Skin of body (tissue), 2 donors: Measurements from ENCODE around the gene PAQR7. TPM values are rescaled to one million over a fixed set of nuclear protein-coding genes. Genes with fewer than 3 reads are reported as not detected.

ENCODE experiments used
- DNase-seq: peaks from one replicate; lab custom pipeline; 2025; lab: John Stamatoyannopoulos, UW
- total RNA-seq: library from RNA; depleted of rRNA; stranded (reverse); fragments of >200 nt; gene quantifications from one replicate; pipeline ENCODE4 v1.2.3, GENCODE V29; 2014

Gene PAQR7
- 8.4 TPM for total RNA-seq

DNA sequence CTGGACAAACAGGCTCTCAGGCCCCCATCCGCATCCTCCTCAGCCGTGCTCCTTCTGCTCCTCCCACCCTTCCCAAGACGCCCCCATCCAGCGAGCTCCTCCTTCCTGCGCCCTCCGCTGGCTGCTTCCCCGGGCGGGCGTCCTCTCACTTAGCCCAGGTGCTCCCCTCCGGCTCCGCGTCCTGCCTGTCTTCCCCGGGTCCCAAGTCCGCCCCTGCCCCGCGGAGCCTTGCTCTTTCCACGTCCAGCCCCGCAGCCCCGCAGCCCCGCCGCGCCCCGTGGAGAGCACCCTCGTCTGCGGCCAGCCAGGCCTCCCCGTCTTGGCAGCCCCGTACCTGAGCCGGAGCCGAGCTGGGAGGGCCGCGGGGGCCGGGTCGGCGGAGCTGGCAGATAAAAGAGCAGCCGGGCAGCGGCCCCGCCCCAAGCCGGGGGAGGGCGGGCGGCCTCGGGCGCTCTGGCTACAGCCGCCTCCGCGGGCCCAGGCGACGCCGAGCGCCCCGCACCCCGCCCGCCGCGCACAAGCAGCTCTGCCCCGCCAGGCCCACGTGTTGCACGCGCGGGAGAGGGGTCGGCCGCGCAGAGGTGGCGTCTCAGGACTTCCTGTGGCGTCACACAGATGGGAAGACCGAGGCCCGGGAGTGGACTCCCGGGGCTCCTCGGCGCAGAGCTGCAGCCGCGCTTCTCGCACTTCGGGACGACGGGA lies at the start of gene PAQR7:
PAQR7 (minus strand) TSS at position 555 of the 702 bp plus-strand sequence. CDS start 11,869 bp downstream, outside the sequence.
- DNase-seq, result peak; percentile 48

- no peak for DNase-seq
These were observed 48.9 kb upstream of the PAQR7 start for GRCh38 chr1:25924454-25924853.

GRCh38 chr1:25922971-25923552 lies 47.6 kb upstream of the PAQR7 start:
- no peak for DNase-seq

GRCh38 chr1:25922056-25922970 lies 46.8 kb upstream of the PAQR7 start:
- DNase-seq, result peak; percentile 40

GRCh38 chr1:25918615-25919014 lies 43.1 kb upstream of the PAQR7 start:
- DNase-seq, result no peak

- DNase-seq, result no peak
These were observed 42.5 kb upstream of the PAQR7 start for GRCh38 chr1:25917996-25918395.

- no peak for DNase-seq
These were observed 41.0 kb upstream of the PAQR7 start for GRCh38 chr1:25916460-25916859.

DNA sequence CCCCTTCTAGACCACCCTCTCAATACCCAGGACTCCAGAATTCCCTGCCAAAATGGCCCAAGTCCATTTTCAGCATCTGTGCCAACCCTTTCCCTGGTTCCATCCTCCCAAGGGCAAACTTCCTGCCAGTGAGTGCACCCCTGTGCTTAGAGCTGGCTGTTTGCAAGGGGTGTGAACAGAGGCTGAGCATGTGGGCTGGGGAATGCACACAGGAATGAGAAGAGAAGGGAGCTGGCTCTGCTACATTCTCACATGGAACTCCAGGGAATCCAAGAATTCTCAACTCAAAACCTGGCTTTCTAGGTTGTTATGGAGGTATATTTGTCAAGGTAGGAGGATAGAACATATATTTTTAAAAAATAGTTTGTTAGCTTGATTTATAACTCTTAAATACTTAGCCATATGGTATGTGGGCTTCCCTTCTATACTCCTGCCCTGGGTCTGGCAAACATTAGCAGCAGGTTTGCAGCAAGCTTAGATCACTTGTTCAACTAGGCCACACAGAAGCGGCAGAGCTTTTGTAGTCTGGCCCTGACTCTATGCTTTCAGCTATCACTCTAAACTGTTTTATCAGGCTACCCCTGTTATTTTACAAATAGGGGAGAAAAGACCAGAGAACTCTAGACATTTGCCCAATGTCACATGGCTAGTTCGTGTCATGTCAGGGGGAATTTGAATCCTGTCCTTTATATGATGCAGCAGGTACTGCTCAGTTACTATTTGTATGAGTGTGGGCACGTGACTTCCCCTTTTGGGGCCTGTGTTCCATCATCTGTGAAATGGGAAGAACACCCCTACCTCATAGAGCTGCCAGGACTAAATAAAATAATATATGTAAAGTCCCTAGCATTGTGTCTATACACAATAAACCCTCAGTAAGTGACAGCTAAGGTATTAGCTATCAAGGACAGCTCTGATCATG lies 38.8 kb upstream of the PAQR7 start:
- no peak for DNase-seq

- no peak for DNase-seq
These were observed 37.7 kb upstream of the PAQR7 start for GRCh38 chr1:25913206-25913605.

DNA sequence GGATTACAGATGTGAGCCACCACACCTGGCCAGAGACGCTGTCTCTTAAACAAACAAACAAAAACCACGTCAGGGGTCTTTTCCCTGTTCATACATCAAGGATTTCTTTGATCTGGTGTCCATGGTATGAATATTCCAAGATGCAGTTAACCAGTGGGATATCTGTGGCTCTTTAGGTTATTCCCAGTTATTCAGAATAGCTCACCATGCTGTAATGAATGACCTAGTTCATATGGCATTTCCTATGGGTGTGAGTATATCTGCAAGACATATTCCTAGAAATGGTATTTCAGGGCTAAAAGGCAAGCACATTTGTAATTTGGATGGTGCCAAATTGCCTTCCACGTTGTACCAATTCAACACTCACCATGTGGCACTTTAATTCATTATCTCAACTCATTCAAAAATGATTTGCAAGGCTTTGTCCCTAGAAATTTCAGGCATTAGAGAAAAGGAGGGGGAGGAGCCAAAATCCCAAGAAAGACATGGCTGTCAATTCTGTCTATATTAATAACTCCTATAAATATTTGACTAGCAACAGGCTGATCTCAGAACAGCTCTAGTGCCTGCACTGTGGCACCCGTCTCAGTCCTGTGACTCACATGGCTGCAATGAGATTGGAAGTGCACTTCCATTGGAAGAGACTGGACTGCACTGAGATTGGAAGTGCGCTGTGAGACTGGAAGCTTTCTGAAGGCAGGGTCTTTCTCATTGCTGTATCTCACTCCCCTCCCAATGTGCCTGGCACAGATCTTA lies 36.7 kb upstream of the PAQR7 start:
- no peak for DNase-seq

DNA sequence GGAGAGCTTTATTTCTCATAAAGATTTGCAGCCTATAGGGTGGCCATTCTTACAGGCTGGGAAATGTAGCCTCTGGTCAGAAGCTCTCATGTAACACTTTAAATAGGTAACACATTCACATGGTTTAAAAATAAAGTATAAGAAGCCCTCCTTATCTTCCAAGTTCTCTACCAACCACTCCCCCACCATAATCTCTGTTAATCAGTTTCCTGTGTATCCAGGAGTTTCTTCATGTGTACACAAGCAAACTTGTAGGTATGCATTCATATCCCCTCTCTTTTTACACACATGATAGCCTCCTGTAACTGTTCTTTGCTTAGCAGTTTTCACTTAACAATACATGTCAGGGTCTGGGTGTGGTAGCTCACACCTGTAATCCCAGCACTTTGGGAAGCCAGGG lies 35.7 kb upstream of the PAQR7 start:
- no peak for DNase-seq

DNA sequence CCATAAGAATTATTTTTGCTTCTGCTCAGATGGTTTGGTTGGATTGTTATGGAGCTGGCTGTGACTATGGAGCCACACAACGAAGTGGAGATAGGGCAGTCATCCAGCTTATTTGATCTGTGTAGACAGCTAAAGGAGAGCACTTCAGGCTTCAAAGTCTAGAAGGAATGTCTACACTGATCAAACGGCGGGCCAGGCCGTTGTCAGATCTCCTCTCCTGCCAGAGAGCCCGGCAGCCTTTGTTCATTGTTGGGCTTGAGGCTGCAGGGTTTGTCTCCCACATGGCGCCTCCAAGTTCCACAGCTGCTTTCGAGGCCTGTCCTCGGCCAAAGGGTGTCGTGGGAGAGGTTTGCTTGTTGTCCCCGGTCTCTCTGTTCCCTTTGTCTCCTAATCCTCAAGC lies 33.5 kb upstream of the PAQR7 start:
- DNase-seq, result no peak

DNA sequence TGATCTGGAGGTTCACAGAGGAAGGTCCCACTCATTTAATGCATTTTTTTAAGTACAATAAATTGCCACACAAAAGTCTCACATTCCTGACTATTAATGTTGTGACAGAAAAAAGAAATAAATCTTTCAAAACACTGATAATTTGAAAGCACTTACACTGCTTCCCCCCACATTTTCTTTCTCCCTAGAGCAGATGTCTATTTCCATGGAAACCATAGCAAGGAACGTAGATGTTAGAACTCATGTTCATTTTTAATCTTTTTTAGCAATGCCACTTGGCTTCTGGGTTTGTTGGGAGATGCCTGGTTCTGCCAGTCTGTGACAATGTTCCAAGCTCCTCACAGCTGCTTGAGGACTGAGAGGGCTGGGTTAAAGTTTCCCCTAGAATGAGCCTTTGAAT lies 32.7 kb upstream of the PAQR7 start:
- no peak for DNase-seq

DNA sequence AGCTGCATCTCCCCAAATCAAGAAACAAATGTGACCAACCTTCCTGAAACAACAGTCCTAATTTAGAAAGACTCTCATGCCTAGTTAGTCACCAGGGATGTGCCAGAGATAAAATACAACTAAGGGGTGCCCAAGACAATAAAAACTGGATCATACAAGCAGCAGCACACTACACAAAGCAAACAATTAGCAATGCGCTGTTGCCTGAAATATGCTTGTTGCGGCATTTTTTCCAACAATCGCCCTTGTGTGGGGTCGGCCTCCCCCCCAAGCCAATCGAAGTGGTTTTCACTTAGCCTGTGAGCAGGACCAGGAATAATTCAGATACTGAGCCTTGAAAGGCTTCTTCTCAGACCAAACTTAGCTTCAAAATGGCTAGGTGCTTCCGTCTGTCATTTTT lies 32.1 kb upstream of the PAQR7 start:
- no peak for DNase-seq

- no peak for DNase-seq
These were observed 31.3 kb upstream of the PAQR7 start for GRCh38 chr1:25906644-25907300.

- peak; percentile 83 for DNase-seq
These were observed 30.5 kb upstream of the PAQR7 start, which contains the start of gene STMN1 for GRCh38 chr1:25905680-25906643. Gene STMN1 (minus strand): TSS chr1:25906419. CDS start chr1:25904676, 1,743 bp downstream.

- peak; percentile 90 for DNase-seq
These were observed 29.6 kb upstream of the PAQR7 start for GRCh38 chr1:25904943-25905679.

- DNase-seq, result no peak
These were observed 28.5 kb upstream of the PAQR7 start for GRCh38 chr1:25903986-25904385.
